HG03432 (cell line): ENCODE measurements around the gene PTPRC.

Experiments used
- ATAC-seq: cut with Tn5 transposase; IDR thresholded peaks from one replicate; pipeline ENCODE4 v1.9.1; 2021; ENCODE audit warnings: mild to moderate bottlenecking, moderate library complexity; ENCODE audit not compliant: unreplicated experiment

Gene PTPRC

DNA sequence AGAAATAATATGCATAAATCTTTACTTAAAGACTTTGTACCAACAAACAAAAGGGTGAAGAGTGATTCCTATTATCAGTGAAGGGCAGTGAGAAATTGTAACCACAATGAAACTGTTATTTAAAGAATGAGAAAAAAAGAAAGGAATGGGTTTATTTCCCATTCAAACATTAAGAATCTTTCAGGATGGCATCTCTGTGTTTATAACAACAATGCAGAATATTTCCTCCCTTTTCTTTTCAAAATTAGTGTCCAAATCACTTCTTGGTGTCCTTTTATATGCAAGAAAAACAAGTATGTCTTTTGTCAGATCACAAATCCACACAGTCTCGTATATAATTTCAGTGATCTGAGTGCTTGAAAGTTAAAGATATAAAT is 61.2 kb downstream of the PTPRC start:
- ATAC-seq, result no peak

DNA sequence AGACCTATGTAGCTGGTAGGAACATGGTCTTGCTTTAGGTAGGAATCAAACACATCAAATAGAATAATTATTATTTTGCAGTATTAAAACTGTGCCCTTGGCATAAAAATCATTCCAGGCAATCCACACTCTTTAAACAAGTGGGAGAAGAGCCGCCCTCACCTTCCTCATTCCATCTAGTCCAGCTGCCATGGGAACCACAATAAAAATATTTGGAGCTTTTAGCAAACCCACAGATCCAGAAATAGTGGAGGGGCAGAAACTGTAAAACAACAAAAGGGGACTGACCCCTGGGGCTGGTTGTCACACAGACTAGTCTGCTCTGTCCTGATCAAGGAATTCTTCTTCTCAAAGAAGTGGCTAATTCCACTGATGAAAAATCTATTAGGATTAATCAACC is 61.6 kb downstream of the PTPRC start:
- ATAC-seq, result no peak

- no peak for ATAC-seq
These were observed 62.4 kb downstream of the PTPRC start for GRCh38 chr1:198701250-198701649.

DNA sequence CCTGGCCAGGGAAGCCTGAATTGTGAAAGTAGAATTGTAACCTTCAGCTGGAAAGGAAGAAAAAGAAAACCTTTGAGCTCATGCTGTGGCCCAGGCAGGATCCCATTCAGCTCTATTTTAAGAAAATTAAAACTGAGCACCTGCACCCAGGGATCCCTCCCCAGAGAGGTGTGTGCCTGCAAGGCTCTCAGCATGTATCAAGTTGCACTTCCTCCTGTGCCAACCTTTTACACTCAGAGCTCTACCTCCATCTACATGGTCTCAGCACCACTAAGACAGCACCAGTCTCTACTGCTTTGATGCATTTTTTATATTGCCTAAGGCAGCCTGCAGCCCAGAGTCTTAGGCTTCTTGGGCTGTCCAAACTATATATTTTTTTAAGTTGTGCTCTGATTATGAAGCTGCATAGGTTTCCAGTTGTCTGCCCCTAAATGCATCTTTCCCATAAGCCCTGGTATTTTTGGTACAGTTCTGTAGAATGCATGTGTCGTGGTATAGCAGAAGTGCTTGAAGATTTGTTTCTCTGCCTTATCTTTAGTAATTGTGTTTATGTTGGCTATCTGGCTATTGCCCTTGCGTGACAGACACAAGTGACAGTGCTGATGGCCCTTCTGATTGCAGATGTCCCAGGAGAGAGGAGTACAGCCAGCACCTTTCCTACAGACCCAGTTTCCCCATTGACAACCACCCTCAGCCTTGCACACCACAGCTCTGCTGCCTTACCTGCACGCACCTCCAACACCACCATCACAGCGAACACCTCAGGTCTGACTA is 63.1 kb downstream of the PTPRC start:
- no peak for ATAC-seq

DNA sequence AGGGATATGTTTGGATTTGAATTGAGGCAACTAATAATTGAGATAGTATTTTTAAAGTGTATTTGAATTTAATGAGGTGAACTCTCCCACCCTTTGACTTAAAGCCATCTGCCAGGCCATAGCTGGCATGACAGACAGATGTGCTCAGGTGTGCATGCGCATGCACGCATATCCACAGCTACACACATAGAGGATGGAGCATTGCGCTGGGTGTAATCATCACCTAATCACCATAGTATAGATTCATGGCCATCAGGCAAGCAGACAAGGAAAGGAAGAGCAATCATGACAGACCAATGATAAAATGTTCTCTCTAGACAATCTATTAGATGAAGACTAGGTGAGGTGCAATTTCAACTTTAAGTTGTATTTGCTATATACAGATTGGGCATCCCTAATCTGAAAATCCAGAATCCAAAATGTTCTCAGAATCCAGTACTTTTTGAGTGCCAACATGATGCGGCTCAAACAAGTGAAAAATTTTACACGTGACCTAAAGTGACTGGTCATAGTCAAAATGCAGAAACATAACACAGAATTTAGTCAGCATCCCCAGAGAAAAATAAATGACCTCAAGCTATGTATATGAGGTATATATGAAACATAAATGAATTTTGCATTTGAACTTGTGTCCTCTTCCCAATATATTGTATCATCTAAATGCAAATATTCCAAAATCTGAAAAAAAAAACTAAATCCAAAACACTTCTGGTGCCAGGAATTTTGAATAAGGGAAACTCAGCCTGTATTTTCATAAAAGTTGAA is 70.1 kb downstream of the PTPRC start:
- no peak for ATAC-seq

GRCh38 chr1:198711837-198712236 is 73.0 kb downstream of the PTPRC start:
- ATAC-seq, result no peak

DNA sequence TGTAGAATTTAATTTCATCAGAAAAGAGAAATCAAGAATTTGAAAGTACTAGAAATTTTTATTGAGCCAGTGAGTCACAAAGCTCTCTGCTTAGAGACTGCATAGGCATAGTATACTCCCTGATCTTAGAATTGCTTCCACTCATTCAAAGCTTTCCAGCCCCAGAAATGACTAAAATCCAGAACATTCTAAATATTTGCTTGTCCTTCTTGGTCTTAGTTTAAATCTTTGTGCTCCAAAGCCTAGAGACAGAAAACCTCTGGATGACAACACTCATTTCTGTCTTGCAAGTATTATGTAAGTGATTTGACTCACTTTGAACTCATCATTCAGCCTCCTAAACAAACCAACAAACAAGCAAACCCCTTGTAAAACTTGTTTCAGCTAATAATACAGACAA is 74.2 kb downstream of the PTPRC start:
- ATAC-seq, result no peak

DNA sequence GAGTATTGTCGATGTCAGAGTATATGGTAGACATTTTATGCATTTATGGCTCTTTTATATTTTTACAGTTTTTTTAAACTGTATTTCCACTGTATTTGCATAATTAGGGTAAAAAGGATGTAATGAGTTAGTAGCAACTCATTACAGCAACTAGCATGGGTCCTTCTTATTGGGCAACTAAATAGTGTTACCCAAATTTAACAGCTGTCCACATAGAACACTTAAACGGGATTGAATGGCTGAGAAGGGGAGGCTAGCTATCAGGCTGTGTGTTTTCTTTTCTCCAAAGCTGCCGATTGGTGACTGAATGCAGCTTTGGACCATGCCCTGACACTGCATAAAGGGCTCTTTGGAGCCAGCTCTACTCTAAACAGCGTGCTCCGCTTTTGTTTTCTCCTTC is 75.4 kb downstream of the PTPRC start:
- no peak for ATAC-seq

GRCh38 chr1:198716051-198716450 is 77.2 kb downstream of the PTPRC start:
- no peak for ATAC-seq

GRCh38 chr1:198717510-198717909 is 78.7 kb downstream of the PTPRC start:
- ATAC-seq, result no peak

GRCh38 chr1:198723127-198723526 is 84.3 kb downstream of the PTPRC start:
- ATAC-seq, result no peak

- no peak for ATAC-seq
These were observed 86.2 kb downstream of the PTPRC start for GRCh38 chr1:198725090-198725489.

DNA sequence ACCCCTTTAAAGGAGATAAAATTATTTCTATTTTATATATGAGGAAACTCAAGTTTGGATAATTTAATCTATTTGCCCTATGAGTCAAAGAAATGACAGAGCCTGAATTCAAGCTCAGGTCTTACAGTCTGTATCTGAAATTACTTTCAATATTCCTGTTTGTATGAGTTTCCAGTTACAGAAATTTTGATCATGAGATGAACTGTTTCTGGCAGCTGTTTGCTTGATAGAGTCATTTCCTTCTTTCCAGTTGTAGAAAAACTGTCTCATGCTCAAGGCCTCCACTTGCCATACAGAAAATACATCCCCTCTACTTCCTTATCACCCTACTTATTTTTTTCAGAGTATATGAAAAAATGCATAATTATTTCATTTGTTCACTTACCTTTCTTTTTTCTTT is 87.6 kb downstream of the PTPRC start:
- no peak for ATAC-seq

DNA sequence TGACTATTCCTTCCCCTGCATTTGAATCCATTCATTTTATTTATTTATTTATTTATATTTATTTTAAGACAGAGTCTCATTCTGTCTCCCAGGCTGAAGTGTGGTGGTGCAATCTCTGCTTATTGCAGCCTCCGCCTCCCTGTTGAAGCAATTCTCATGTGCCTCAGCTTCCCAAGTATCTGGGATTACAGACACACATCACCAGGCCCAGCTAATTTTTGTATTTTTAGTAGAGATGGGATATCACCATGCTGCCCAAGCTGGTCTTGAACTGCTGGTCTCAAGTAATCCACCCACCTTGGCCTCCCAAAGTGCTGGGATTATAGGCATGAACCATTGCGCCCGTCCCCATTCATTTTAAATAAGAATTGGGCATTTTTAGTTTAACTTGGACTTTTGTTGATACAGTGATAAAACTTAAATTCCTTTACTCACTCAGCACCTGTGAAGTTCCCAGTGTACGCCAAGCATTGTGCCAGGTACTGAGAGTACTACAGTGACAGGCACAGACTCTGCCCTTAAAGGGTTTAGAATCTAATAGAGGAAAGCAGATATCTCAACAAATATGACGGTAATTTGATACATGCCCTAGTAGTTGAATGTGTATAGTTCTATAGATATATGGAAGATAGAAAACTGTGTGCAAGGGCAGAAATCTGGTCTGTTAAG is 90.5 kb downstream of the PTPRC start:
- no peak for ATAC-seq

GRCh38 chr1:198730952-198731351 is 92.1 kb downstream of the PTPRC start:
- ATAC-seq, result no peak

GRCh38 chr1:198734323-198735008 is 95.6 kb downstream of the PTPRC start:
- ATAC-seq, result peak; percentile 97

- no peak for ATAC-seq
These were observed 102.9 kb downstream of the PTPRC start for GRCh38 chr1:198741744-198742143.

- ATAC-seq, result no peak
These were observed 108.3 kb downstream of the PTPRC start for GRCh38 chr1:198747127-198747526.

GRCh38 chr1:198749279-198749678 is 110.4 kb downstream of the PTPRC start:
- ATAC-seq, result no peak

GRCh38 chr1:198750081-198750480 is 111.2 kb downstream of the PTPRC start:
- ATAC-seq, result no peak

DNA sequence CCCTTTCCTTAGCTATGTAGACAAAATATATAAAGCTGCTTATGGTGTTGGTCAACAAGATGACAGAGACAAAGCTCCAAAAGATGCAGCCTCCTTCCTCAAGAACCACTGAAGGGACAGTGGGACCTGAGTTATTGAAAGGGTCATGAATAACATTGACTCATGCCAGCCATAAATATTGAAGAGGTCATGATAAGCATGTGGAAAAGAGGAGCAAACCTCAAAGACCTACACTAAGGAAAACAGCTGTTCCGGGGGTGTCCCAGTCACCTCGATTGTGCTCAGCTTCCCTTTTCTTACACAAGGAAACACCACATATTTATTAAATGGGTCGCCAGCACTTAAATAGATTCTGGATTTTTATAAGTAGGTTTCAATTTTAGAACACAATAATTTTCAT is 112.9 kb downstream of the PTPRC start:
- ATAC-seq, result no peak
